ENCODE measurements around the gene PCNX2. TPM values are rescaled to one million over a fixed set of nuclear protein-coding genes. Genes with fewer than 3 reads are reported as not detected.

The PCNX2 gene
- total and polyA plus RNA-seq, 2 of the 8 experiments (the other 6 are each of a cell fraction or from before 2014, with no cell fraction given), result 46.1 to 57.6 TPM

GRCh38 chr1:233085566-233085965 lies 210.0 kb downstream of the PCNX2 start:
- no peak for FAIRE-seq
- no peak overlapping the region for H4K5ac ChIP-seq (ENCODE audit: insufficient read length, low read depth, low read length)
- WGBS, 2 experiments (ENCODE audit: extremely low coverage in 1 of 2, insufficient coverage in 1 of 2, insufficient read length in 1 of 2, insufficient replicate concordance in 2 of 2, low coverage in 1 of 2, low lambda C conversion rate in 2 of 2, missing lambda C conversion rate in 1 of 2), result 90% methylated on average over 3 of the region's 3 CpGs; no CpG with 5 or more reads in 1 of the 2 experiments
- H3K4me1 ChIP-seq (replicated peaks in 1 of 4; ENCODE audit: control insufficient read depth in 3 of 4, insufficient read depth in 4 of 4, low read length in 3 of 4), result peaks cover 0 to 4% (median 0%) of the 10 kb centered on the region in 4 experiments; a peak in 2 of 7 replicates
- H2AK5ac ChIP-seq (ENCODE audit: low read depth, low read length), result no peak overlapping the region
- H3K9me3 ChIP-seq (ENCODE audit: insufficient read depth in 2 of 2, low read depth in 1 of 2, low read length in 1 of 2), result no peaks in the 10 kb centered on the region
- no peak overlapping the region for H3K4ac ChIP-seq (replicated peaks; ENCODE audit: insufficient read length, low read depth, low read length)
- no peak overlapping the region for H3K4me2 ChIP-seq (ENCODE audit: insufficient read depth in 1 of 2, low read depth in 2 of 2, low read length in 2 of 2)
- POLR2A ChIA-PET (ENCODE audit: partially characterized antibody), result no interaction called here
- H2BK12ac ChIP-seq (ENCODE audit: low read depth, low read length), result no peak overlapping the region
- no peak overlapping the region for H3K4me3 ChIP-seq (ENCODE audit: extremely low read depth in 1 of 4, insufficient read depth in 2 of 4, low read depth in 3 of 4, low read length in 4 of 4)
- H2BK120ac ChIP-seq (replicated peaks; ENCODE audit: low read depth, low read length), result no peak overlapping the region
- H3K9ac ChIP-seq (replicated peaks in 1 of 4; ENCODE audit: extremely low read depth in 1 of 4, low read depth in 3 of 4, low read length in 3 of 4), result no peak overlapping the region
- H4K8ac ChIP-seq (ENCODE audit: extremely low read depth, insufficient read depth, low read length), result no peak overlapping the region
- no peak overlapping the region for H3K23ac ChIP-seq (ENCODE audit: insufficient read length)
- H3K14ac ChIP-seq (ENCODE audit: insufficient read length), result no peak overlapping the region
- H3K36me3 ChIP-seq (ENCODE audit: control insufficient read depth in 2 of 4, insufficient read depth in 4 of 4, low read length in 3 of 4), result peaks cover 0 to 9% (median 5%) of the 10 kb centered on the region in 4 experiments; a peak in 6 of 8 replicates
- no peaks in the 10 kb centered on the region; the same call in 1 of the 2 replicates for H3K79me1 ChIP-seq (ENCODE audit: low read depth, low read length)
- no peak overlapping the region for H3K56ac ChIP-seq (replicated peaks; ENCODE audit: insufficient read length, low read depth, low read length)
- no peaks in the 10 kb centered on the region for H3K79me2 ChIP-seq (ENCODE audit: control insufficient read depth in 1 of 2, insufficient read depth in 2 of 2, low read length in 2 of 2)
- no peak overlapping the region for H3K27ac ChIP-seq (ENCODE audit: low read depth, low read length)
- H2BK20ac ChIP-seq (ENCODE audit: low read length), result no peak overlapping the region
- no peak overlapping the region for H2BK5ac ChIP-seq (ENCODE audit: low read depth, low read length)
- no peak overlapping the region for H3K18ac ChIP-seq (ENCODE audit: extremely low read depth, low read length)
- DNase-seq (ENCODE audit: low read depth in 1 of 2, low spot score in 2 of 2), result no peak
- H2AFZ ChIP-seq (ENCODE audit: low read length), result no peak overlapping the region
- H3K27me3 ChIP-seq (replicated peaks in 1 of 4; ENCODE audit: control insufficient read depth in 3 of 4, extremely low read depth in 1 of 4, insufficient read depth in 3 of 4, low read length in 3 of 4), result no peaks in the 10 kb centered on the region
- H4K20me1 ChIP-seq (replicated peaks in 1 of 2; ENCODE audit: control insufficient read depth in 1 of 2, insufficient read depth in 2 of 2, low read length in 2 of 2), result no peaks in the 10 kb centered on the region
- H3K23me2 ChIP-seq (ENCODE audit: low read depth, low read length), result no peaks in the 10 kb centered on the region
- CTCF ChIA-PET (ENCODE audit: partially characterized antibody), result no interaction called here
- H2BK15ac ChIP-seq (ENCODE audit: low read length), result no peak overlapping the region
- H4K91ac ChIP-seq (replicated peaks; ENCODE audit: insufficient read length, low read length), result no peak overlapping the region
- TF ChIP-seq ASH2L (IDR thresholded peaks at IDR 0.05; ENCODE audit: low read length), result no peak
- TF ChIP-seq SAP30 (IDR thresholded peaks at IDR 0.05; ENCODE audit: insufficient read depth, insufficient replicate concordance, low read length), result no peak
- TF ChIP-seq GTF2F1 (IDR thresholded peaks at IDR 0.05; ENCODE audit: borderline replicate concordance, low read depth, low read length), result no peak
- TF ChIP-seq JUN (IDR thresholded peaks at IDR 0.05; ENCODE audit: low read depth, low read length), result no peak
- no peak for TF ChIP-seq SIN3A (conservative IDR thresholded peaks at IDR 0.05 in 1 of 2, IDR thresholded peaks at IDR 0.05 in 1 of 2; ENCODE audit: low read depth in 1 of 2, low read length in 2 of 2)
- TF ChIP-seq CHD1 (IDR thresholded peaks at IDR 0.05; ENCODE audit: low read depth, low read length), result no peak
- no peak for TF ChIP-seq CBX5 (IDR thresholded peaks at IDR 0.05; ENCODE audit: low read depth, low read length)
- no peak for TF ChIP-seq SP1 (IDR thresholded peaks at IDR 0.05; ENCODE audit: low read depth, low read length)
- no peak for TF ChIP-seq BCL11A (IDR thresholded peaks at IDR 0.05; ENCODE audit: low read depth in 2 of 2, low read length in 2 of 2)
